ENCODE data around the gene MAPK13.
"Not testable (repeated sequence)": the region's sequence is repeated elsewhere in the genome, so short reads cannot be mapped to it uniquely, and the experiment has no call there.

Gene MAPK13

GRCh38 chr6:36115412-36115811, 14.9 kb upstream of the MAPK13 start:
- peak; percentile 34 for DNase-seq

GRCh38 chr6:36116066-36116864, 14.0 kb upstream of the MAPK13 start:
- no peak for DNase-seq

- DNase-seq, result no peak
These were observed 13.4 kb upstream of the MAPK13 start for GRCh38 chr6:36116943-36117342.

GRCh38 chr6:36117658-36118549, 12.4 kb upstream of the MAPK13 start:
- DNase-seq, result no peak

- DNase-seq, result peak; percentile 92
These were observed 11.7 kb upstream of the MAPK13 start for GRCh38 chr6:36118550-36119107.

GRCh38 chr6:36119209-36119608, 11.1 kb upstream of the MAPK13 start:
- DNase-seq, result no peak

GRCh38 chr6:36120018-36120417, 10.3 kb upstream of the MAPK13 start:
- no peak for DNase-seq

GRCh38 chr6:36120539-36120938, 9.8 kb upstream of the MAPK13 start:
- DNase-seq, result peak; percentile 56

- DNase-seq, result peak; percentile 82
These were observed 9.1 kb upstream of the MAPK13 start for GRCh38 chr6:36120979-36121786.

GRCh38 chr6:36121787-36122494, 8.4 kb upstream of the MAPK13 start:
- no peak for DNase-seq

GRCh38 chr6:36122495-36123269, 7.6 kb upstream of the MAPK13 start:
- no peak for DNase-seq

GRCh38 chr6:36123270-36124139, 6.8 kb upstream of the MAPK13 start:
- DNase-seq, result peak; percentile 93

- DNase-seq, result not testable (repeated sequence)
These were observed 6.0 kb upstream of the MAPK13 start for GRCh38 chr6:36124346-36124745.

GRCh38 chr6:36124881-36125280, 5.4 kb upstream of the MAPK13 start:
- no peak for DNase-seq

- no peak for DNase-seq
These were observed 4.7 kb upstream of the MAPK13 start for GRCh38 chr6:36125575-36125974.

GRCh38 chr6:36126121-36126520, 4.2 kb upstream of the MAPK13 start:
- DNase-seq, result no peak

GRCh38 chr6:36126553-36127458, 3.5 kb upstream of the MAPK13 start:
- DNase-seq, result no peak

- DNase-seq, result no peak
These were observed 2.8 kb upstream of the MAPK13 start for GRCh38 chr6:36127462-36128016.

GRCh38 chr6:36128073-36128472, 2.2 kb upstream of the MAPK13 start:
- no peak for DNase-seq

Data from NK-92 treated with Interleukin-12 subunit alpha and Interleukin-12 subunit beta, amount 100 ng/mL, for 24 hours (cell line).